M059J (cell line): ENCODE results near the gene RFC5. TPM values are rescaled to one million over a fixed set of nuclear protein-coding genes. Genes with fewer than 3 reads are reported as not detected.
"Not testable (repeated sequence)": the region's sequence is repeated elsewhere in the genome, so short reads cannot be mapped to it uniquely, and the experiment has no call there.

ENCODE experiments used
- DNase-seq: peaks from one replicate; pipeline ENCODE4 v3.0.0-alpha.2; 2012; ENCODE audit warnings: low read depth
- total RNA-seq: library from RNA; depleted of rRNA; stranded (reverse); fragments of >200 nt; shearing (Covaris generic); gene quantifications from 2 replicates; pipeline ENCODE4 v1.2.3, GENCODE V29; 2014

The RFC5 gene
- total RNA-seq, 1 experiment from 2014 or later: 71.2 TPM

DNA sequence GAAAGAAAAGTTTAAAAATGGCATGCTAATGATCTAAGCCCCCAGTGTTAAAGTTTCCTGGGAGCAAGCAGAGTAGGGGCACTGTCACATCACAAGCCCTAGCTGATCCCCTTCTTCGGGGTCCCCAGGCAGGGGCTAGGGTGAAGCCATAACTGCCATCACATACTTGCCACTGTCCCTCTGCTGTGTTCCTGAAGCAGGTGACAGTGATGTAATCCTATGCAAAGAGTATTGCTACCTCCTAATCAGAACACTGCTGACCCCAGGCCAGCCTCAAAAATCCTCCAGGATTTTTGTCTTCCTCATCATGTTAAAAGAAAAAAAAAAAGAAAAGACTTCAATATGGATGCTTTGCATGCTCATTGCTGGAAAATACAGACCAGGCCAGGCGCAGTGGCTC lies 1.2 kb upstream of the RFC5 start:
- DNase-seq: no peak

- no peak for DNase-seq
Measured at GRCh38 chr12:118015944-118016343, 559 bp upstream of the RFC5 start.

- DNase-seq: no peak
Measured at GRCh38 chr12:118017926-118018325, 1.4 kb downstream of the RFC5 start.

GRCh38 chr12:118020036-118020435 lies 3.5 kb downstream of the RFC5 start:
- no peak for DNase-seq

- not testable (repeated sequence) for DNase-seq
Measured at GRCh38 chr12:118022097-118022727, 5.7 kb downstream of the RFC5 start.

DNA sequence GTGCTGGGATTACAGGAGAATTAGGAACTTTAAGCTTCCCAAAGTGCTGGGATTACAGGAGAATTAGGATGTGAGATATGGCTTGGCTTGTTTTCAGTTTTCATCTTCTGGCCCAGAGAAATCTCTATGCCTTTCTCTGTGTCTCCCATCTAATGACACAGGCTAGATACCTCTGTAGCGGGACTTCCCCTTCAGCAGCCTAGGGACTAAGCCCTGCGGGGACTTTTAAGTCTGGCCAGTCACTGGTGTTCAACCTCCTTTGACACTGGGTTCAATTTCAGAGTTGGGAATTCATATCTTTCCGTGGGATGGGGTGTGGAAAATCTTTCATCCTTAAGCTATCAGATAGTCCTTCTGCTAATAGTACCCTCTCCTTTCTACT lies 6.2 kb downstream of the RFC5 start:
- DNase-seq: no peak

DNA sequence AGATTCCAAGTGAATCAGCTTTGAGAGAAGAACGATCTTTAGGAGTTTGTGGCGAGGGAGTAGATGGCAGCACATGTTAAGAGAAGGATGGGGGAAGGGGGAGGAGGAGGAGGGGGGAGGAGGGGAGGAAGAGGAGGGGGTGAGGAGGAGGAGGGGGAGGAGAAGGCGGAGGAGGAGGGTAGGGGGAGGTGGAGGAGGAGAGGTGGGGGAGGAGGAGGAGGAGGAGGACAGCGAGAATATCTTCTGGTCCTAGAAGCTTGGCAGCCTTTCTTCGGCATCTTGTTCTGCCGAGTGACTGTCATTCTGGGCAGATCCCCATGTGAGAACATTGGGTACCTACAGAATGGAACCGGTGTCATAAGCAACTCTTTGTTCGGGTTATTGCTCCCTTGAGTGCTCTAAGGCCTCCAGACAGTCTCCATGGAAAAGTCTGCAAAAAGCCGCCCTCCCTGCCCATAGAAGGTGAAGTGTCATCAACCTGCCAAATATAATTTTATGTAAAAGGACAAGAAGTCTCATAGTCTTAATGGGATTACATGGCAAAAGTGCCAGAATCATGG lies 6.9 kb downstream of the RFC5 start:
- DNase-seq: no peak

DNA sequence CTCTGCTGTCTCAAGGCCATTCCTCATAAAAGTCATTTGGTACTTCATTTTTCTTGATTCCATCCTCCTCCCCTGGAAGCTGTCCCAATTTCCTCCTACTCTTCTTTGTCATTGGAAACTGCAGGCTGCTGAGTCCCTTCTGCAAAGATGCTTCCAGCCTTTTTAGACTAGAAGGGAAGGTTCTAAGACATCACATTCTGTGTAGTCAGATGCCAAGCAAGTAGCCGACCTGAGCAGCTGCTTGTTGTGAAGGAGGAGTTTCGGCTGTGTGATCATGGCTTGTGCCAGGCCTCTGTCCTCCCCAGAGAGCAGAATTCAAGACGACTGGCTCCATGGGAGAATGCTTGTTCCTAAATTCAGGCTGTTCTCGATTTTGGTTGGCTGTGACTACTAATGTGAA lies 8.7 kb downstream of the RFC5 start:
- DNase-seq: no peak

DNA sequence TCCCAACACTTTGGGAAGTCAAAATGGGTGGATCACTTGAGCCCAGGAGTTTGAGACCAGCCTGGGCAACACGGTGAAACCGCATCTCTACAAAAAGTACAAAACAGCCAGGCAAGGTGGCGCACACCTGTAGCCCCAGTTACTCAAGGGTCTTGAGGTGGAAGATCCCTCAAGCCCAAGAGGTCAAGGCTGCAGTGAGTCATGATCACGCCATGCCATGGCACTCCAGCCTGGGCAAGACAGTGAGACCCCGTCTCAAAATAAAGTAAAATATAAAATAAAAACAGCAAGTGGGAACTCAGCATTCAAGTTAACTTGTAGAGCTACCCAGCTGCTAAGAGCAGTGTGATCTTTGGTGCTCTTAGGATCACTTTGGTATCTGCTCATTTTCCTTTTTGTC lies 12.7 kb downstream of the RFC5 start:
- no peak for DNase-seq

GRCh38 chr12:118032188-118032587 lies 15.7 kb downstream of the RFC5 start:
- DNase-seq: no peak

GRCh38 chr12:118033323-118033722 lies 16.8 kb downstream of the RFC5 start:
- no peak for DNase-seq

GRCh38 chr12:118033902-118034301 lies 17.4 kb downstream of the RFC5 start:
- DNase-seq: no peak

DNA sequence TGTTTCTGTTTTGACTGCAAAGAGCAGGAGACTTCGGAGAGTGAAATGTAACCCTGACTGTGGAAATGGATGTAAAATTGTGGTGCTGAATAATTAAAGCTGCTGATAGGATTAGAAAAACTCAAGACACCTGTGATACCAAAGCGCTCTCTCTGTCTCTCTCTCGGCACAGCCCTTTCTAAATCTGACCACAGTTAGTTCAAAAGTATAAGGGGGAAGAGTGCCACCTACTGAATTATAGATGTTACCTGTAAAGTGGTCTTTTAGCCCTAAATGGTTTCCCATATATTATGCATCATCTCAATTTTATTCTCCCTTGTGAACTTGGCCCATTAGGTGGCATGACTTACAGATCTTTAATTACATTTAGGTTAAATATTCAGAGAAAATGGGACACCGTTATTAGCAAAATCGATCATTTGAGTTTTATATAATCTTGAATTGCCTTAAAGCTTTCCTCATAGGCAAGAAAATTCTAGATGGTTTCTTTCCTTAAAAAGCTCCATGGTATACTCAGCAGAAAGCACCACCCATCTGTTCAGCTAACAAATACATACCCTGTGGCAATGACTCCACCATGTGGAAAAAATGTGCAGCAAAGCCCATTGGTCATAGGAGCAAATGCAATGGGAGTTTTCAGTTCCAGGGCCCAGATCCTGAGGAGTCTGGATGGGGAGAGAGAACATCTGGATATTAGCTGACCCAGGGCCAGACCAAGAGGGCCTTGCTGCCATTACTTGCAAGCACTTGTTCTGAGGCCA lies 18.1 kb downstream of the RFC5 start:
- peak; percentile 67 for DNase-seq

- peak; percentile 50 for DNase-seq
Measured at GRCh38 chr12:118035190-118036041, 18.9 kb downstream of the RFC5 start.

GRCh38 chr12:118036672-118037411 lies 20.3 kb downstream of the RFC5 start:
- no peak for DNase-seq

DNA sequence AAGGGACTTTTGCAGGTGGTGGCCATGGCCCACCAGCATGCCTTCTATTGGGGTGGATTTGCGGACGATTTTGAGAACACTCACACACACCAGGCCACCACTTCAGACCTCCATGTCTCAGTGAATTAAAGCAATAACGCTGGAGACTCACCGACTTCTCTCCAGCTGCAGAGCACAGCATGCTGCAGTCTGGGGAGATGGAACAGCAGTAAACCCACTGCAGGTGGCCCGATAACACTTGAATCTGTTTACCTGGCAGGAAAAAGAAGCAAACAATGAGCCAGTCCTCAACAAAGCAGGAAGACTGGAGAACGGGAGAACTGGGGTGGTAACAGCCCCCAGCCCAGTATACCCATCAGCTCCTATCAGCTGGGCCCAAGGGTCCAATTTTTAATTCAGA lies 21.6 kb downstream of the RFC5 start:
- no peak for DNase-seq

GRCh38 chr12:118042091-118042490 lies 25.6 kb downstream of the RFC5 start:
- DNase-seq: no peak

DNA sequence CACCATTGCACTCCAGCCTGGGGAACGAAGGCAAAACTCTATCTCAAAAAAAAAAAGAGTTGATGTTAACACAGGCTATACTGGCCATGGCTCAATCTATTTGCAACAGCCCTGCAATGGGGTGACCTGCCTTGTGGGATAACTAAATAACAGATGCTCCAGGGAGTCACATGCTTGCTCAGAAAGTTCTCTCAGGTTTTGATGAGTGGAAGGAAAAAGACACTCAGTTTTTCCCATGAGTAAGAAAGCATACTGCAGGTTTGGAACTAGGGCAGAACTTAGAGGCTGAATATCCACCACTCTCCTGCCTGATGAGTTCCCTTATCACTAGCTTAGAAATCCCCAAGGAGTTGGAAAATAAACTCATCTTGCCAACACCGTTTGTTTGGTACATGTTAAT lies 27.6 kb downstream of the RFC5 start:
- DNase-seq: no peak

GRCh38 chr12:118044577-118044976 lies 28.1 kb downstream of the RFC5 start:
- DNase-seq: no peak

- DNase-seq: no peak
Measured at GRCh38 chr12:118046430-118046829, 29.9 kb downstream of the RFC5 start.
